ENCODE results near the gene CAMK2G. TPM values are rescaled to one million over a fixed set of nuclear protein-coding genes. Genes with fewer than 3 reads are reported as not detected.
A peak's percentile ranks its signal among the peaks of the same experiment; 100 is the strongest.

Gene CAMK2G
- total RNA-seq, 3 donors from 2014 or later: 22.6 to 28.0 (median 27.2) TPM

DNA sequence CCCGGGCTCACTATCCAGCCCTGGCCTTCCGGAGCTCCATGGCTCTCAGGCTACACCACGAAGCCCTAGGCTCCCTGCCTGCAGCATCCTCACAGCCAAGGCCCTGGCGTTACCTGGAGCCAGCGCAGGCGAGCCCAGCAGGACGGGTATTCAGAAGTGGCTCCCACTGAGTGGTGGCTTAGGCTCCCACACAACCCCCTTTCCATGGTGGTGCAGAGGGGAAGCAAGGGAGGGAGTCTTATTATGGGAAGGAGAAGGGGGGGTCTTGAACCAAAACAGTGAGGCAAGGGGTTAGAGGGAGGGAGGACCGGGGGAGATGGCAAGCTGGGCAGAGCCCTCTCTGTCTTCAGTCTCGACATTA, 33.3 kb downstream of the CAMK2G start:
- no peak for TF ChIP-seq POLR2AphosphoS5 (IDR thresholded peaks at IDR 0.05)
- no peak for TF ChIP-seq POLR2A (IDR thresholded peaks at IDR 0.05)
- Histone ChIP-seq H3K27ac (no peak overlapping the region), H3K36me3 (peaks cover 9% of the 10 kb centered on the region), H3K9me3 (no peaks in the 10 kb centered on the region), H3K27me3 (no peaks in the 10 kb centered on the region), H3K4me3 (no peak overlapping the region), H3K4me1 (no peaks in the 10 kb centered on the region)
- intact Hi-C loops (cut with DNase I; ENCODE audit: low total_unique reads): no loop called here
- no peak for DNase-seq (ENCODE audit: low spot score in 2 of 2)

DNA sequence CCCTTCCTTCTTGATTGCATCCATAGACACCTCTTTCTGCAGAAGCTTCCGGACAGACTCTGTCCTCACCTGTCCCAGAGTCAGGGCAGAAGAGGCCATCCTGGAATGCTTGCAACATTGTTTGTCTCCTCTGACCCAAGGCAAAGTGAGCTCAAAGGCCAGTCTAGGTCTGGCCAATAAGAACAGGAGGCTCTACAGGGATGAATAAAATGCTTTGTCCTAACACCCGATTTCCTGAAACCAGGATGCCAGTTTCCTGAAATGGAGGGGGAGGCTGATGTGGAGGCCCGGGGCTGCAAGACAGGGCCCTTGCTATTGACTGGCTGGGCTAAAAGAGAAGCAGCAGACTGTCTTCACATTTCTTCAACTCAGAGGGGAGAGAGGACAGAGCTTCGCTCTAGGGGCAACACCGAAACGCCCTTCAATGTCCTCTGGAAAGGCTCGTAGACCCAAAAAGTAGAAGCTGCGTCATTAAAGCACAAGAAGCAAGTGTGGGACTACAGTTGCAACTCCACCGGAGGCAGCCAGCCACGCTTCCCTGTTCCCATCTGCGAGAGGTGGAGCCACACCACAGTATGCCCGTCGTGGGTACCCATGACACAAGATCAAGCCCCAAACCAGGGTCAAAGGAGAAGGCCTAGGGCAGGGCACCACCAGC, 33.8 kb downstream of the CAMK2G start:
- H3K27me3 ChIP-seq: no peaks in the 10 kb centered on the region
- H3K4me1 ChIP-seq: no peaks in the 10 kb centered on the region
- peaks cover 9% of the 10 kb centered on the region for H3K36me3 ChIP-seq
- no peak overlapping the region for H3K4me3 ChIP-seq
- no peaks in the 10 kb centered on the region for H3K9me3 ChIP-seq
- peak overlapping the region in 1 of 2 donors; percentile 48 for H3K27ac ChIP-seq
- no peak for TF ChIP-seq POLR2A (IDR thresholded peaks at IDR 0.05)
- no peak for TF ChIP-seq POLR2AphosphoS5 (IDR thresholded peaks at IDR 0.05)
- TF ChIP-seq, protein P1, sequence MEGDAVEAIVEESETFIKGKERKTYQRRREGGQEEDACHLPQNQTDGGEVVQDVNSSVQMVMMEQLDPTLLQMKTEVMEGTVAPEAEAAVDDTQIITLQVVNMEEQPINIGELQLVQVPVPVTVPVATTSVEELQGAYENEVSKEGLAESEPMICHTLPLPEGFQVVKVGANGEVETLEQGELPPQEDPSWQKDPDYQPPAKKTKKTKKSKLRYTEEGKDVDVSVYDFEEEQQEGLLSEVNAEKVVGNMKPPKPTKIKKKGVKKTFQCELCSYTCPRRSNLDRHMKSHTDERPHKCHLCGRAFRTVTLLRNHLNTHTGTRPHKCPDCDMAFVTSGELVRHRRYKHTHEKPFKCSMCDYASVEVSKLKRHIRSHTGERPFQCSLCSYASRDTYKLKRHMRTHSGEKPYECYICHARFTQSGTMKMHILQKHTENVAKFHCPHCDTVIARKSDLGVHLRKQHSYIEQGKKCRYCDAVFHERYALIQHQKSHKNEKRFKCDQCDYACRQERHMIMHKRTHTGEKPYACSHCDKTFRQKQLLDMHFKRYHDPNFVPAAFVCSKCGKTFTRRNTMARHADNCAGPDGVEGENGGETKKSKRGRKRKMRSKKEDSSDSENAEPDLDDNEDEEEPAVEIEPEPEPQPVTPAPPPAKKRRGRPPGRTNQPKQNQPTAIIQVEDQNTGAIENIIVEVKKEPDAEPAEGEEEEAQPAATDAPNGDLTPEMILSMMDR (IDR thresholded peaks at IDR 0.05): no peak
- no peak for DNase-seq (ENCODE audit: low spot score in 2 of 2)
- intact Hi-C loops (cut with DNase I; ENCODE audit: low total_unique reads): no loop called here

DNA sequence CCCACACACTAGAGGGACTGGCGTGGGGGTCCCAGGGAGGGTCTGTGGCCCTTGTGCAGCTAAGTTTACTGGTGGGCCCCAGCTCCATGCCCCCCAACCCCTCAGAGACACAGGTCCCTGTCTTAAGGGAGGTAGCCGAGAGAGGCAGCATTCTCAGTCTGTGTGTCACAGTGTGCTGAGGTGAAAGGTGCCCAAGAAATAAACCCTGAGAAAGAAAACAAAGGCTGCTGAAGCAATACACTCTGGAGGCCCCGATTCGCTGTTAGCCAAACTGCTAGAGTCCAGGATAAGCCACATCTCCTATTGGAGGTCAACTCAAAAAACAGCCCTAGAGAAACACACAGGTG, 34.3 kb downstream of the CAMK2G start:
- intact Hi-C loops (cut with DNase I; ENCODE audit: low total_unique reads): no loop called here
- H3K9me3 ChIP-seq: no peaks in the 10 kb centered on the region
- H3K4me1 ChIP-seq: no peaks in the 10 kb centered on the region
- H3K27ac ChIP-seq: peak overlapping the region in 1 of 2 donors; percentile 48
- no peak overlapping the region for H3K4me3 ChIP-seq
- H3K27me3 ChIP-seq: no peaks in the 10 kb centered on the region
- TF ChIP-seq POLR2AphosphoS5 (IDR thresholded peaks at IDR 0.05) (no peak), POLR2A (IDR thresholded peaks at IDR 0.05) (no peak)
- TF ChIP-seq, protein P1 (IDR thresholded peaks at IDR 0.05): no peak
- H3K36me3 ChIP-seq: peaks cover 9% of the 10 kb centered on the region
- DNase-seq (ENCODE audit: low spot score in 2 of 2): no peak

DNA sequence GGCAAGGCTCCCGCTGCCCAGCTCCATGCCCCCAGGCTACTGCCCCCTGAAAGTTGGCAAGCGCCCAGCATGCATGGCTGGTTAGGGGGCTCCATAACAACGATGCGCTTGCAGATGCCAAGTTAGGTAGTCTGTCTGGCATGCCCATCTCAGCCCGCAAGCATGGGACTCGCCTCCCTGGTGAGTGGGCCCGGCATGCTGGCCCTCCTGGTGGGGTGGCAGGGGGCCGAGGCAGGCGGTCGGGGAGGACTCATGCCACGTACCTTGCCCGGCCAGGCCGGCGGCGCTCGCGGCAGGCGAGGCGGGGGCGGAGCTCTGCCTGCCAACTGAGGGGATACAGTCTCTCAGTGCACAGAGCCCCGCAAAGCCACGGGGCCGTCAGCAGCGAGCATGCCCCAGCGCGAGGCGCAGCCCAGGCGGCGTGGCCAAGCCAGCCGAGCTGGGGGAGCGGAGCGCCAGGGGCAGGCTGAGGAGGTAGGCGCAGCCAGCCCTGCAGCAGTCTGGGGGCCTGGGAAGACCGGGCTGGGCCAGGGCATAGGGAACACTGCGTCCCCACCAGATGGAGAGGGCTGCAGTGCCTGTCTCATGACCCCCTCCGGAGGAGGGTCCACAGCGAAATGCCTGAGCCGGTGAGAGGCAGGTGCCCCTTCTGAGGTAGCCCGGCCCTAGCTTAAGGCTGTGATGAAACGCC, 34.9 kb downstream of the CAMK2G start:
- no peak overlapping the region for H3K4me3 ChIP-seq
- H3K27ac ChIP-seq: peak overlapping the region in 1 of 2 donors; percentile 48
- DNase-seq (ENCODE audit: low spot score in 2 of 2): no peak
- H3K4me1 ChIP-seq: no peaks in the 10 kb centered on the region
- H3K36me3 ChIP-seq: peaks cover 9% of the 10 kb centered on the region
- intact Hi-C loops (cut with DNase I; ENCODE audit: low total_unique reads): no loop called here
- no peak for TF ChIP-seq POLR2AphosphoS5 (IDR thresholded peaks at IDR 0.05)
- TF ChIP-seq POLR2A (IDR thresholded peaks at IDR 0.05): no peak
- TF ChIP-seq, protein P1 (IDR thresholded peaks at IDR 0.05): no peak
- H3K27me3 ChIP-seq: no peaks in the 10 kb centered on the region
- H3K9me3 ChIP-seq: no peaks in the 10 kb centered on the region

DNA sequence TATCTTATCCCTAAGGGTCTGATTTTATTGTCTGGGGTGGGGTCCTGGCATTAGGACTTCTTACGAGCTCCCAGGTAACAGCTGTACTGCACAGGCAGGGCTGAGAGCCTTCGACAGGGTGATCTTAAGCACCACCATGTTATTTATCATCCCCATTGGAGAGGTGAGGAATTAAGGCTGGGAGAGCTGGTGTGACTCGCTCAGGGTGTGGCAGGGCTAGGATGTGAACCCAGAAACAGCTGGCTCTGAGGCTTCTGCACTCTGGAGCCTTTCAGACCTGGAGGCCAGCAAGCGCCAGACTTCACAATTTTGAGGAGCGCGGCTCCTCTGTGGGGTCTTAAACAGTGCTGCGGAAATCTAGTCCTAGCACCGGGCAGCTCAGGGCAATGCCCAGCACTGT, 35.5 kb downstream of the CAMK2G start:
- H3K27ac ChIP-seq: no peak overlapping the region
- no peaks in the 10 kb centered on the region for H3K27me3 ChIP-seq
- peaks cover 9% of the 10 kb centered on the region for H3K36me3 ChIP-seq
- no peaks in the 10 kb centered on the region for H3K9me3 ChIP-seq
- intact Hi-C loops (cut with DNase I; ENCODE audit: low total_unique reads): loop anchor here (1.0 kb wide), 1 partner anchor 44 kb away; no protein-coding TSS in a partner anchor
- H3K4me1 ChIP-seq: no peaks in the 10 kb centered on the region
- no peak for TF ChIP-seq POLR2AphosphoS5 (IDR thresholded peaks at IDR 0.05)
- TF ChIP-seq POLR2A (IDR thresholded peaks at IDR 0.05): no peak
- TF ChIP-seq, protein P1 (IDR thresholded peaks at IDR 0.05): no peak
- no peak for DNase-seq (ENCODE audit: low spot score in 2 of 2)
- H3K4me3 ChIP-seq: no peak overlapping the region
